PC-9 (cell line): ENCODE measurements around the gene UCMA. TPM values are rescaled to one million over a fixed set of nuclear protein-coding genes. Genes with fewer than 3 reads are reported as not detected.
"Not testable (repeated sequence)": the region's sequence is repeated elsewhere in the genome, so short reads cannot be mapped to it uniquely, and the experiment has no call there.

Experiments used
- BruUV-seq: library from RNA; stranded (reverse); fragments of 400-500 nt; replicated peaks from 2 replicates; lab custom pipeline; 2021; lab: Mats Ljungman, UMichigan
- CTCF ChIA-PET: fragments of 300-600 bp; sonication (Branson Sonifier 250); formaldehyde crosslinking; loops from one replicate; lab custom pipeline; 2022; ENCODE audit warnings: antibody characterized with exemption; lab: Charles Lee
- POLR2A ChIA-PET: fragments of 300-600 bp; sonication (Branson Sonifier 250); formaldehyde crosslinking; loops from one replicate; lab custom pipeline; 2022; ENCODE audit warnings: antibody characterized with exemption; ENCODE audit not compliant: unreplicated experiment; lab: Charles Lee
- DNase-seq, 2 experiments: peaks; one replicate each; pipeline versions ENCODE4 v3.0.0 to v3.0.0-alpha.2; 2015 to 2022; ENCODE audit warnings: mixed read lengths in 1 of 2
- H2AFZ ChIP-seq: fragments of 200-600 bp; sonication (generic); 2 replicates; pipeline ENCODE4 v1.8.1; 2017; ENCODE audit warnings: antibody characterized with exemption
- H3F3A ChIP-seq: fragments of 200-600 bp; sonication (generic); 2 replicates; pipeline ENCODE4 v1.8.1; 2017; ENCODE audit warnings: antibody characterized with exemption, mild to moderate bottlenecking, low read depth; ENCODE audit not compliant: insufficient read depth
- H3K27ac ChIP-seq: fragments of 200-600 bp; sonication (generic); 2 replicates; pipeline ENCODE4 v1.6.1; 2016; ENCODE audit warnings: mixed run types
- H3K27me3 ChIP-seq: fragments of 200-600 bp; sonication (generic); 2 replicates; pipeline ENCODE4 v1.6.1; 2016; ENCODE audit warnings: low read depth, mixed run types; ENCODE audit not compliant: insufficient read depth
- H3K36me3 ChIP-seq: fragments of 200-600 bp; sonication (generic); 2 replicates; pipeline ENCODE4 v1.6.1; 2016; ENCODE audit warnings: low read depth, mixed run types
- H3K4me1 ChIP-seq: fragments of 200-600 bp; sonication (generic); replicated peaks from 2 replicates; pipeline ENCODE4 v1.6.1; 2016; ENCODE audit warnings: mixed run types; ENCODE audit not compliant: insufficient read depth
- H3K4me2 ChIP-seq: fragments of 200-600 bp; sonication (generic); 2 replicates; pipeline ENCODE4 v1.6.1; 2017; ENCODE audit warnings: mixed run types
- H3K4me3 ChIP-seq: fragments of 200-600 bp; sonication (generic); 2 replicates; pipeline ENCODE4 v1.6.1; 2016; ENCODE audit warnings: mixed run types
- H3K79me2 ChIP-seq: fragments of 200-600 bp; sonication (generic); 2 replicates; pipeline ENCODE4 v1.6.1; 2017; ENCODE audit warnings: low read depth, mixed run types
- H3K9me2 ChIP-seq: fragments of 200-600 bp; sonication (generic); 2 replicates; pipeline ENCODE4 v1.8.1; 2017; ENCODE audit warnings: mild to moderate bottlenecking; ENCODE audit not compliant: insufficient read depth
- H3K9me3 ChIP-seq: fragments of 200-600 bp; sonication (generic); 2 replicates; pipeline ENCODE4 v1.8.1; 2016; ENCODE audit warnings: low read depth; ENCODE audit not compliant: insufficient read depth
- H4K20me1 ChIP-seq: fragments of 200-600 bp; sonication (generic); 2 replicates; pipeline ENCODE4 v1.8.1; 2017; ENCODE audit not compliant: insufficient read depth
- CTCF ChIP-seq: fragments of 200-600 bp; sonication (generic); conservative IDR thresholded peaks from 2 replicates; pipeline ENCODE4 v1.6.1; 2017; ENCODE audit warnings: mixed run types, antibody characterized with exemption, mild to moderate bottlenecking, moderate library complexity
- EZH2 ChIP-seq: fragments of 200-600 bp; sonication (generic); IDR thresholded peaks from 2 replicates; pipeline ENCODE4 v1.8.0; 2017; ENCODE audit warnings: antibody characterized with exemption, low read depth
- intact Hi-C: fragments of 100-400 bp; cut with micrococcal nuclease; formaldehyde crosslinking; loops from one replicate; pipeline ENCODE4 v1.10.0; 2022; ENCODE audit not compliant: unreplicated experiment
- total RNA-seq: library from RNA; stranded (reverse); gene quantifications from 2 replicates; pipeline ENCODE4 v1.2.3, GENCODE V29; 2021

Gene UCMA
- total RNA-seq, 1 experiment from 2014 or later = not detected

DNA sequence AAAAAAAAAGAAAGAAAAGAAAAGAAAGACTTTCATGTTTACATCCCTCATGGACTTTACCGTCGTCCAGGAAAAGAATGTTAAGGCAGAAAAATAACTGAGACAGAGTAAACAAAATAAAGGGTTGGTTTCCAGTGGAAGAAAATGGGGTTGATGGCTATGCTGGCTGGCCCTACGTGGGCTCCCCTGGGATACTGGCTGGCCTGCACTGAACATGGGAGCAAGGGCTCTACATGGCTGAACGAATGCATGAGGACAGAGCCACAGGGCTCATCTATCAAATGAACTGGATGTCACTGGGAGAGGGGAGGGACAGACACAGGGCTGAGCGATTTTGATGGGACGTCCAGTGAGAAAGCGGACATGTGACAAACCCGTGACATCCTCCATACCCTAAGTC lies 2.5 kb upstream of the UCMA start:
- Histone ChIP-seq H2AFZ (no peak overlapping the region), H4K20me1 (no peaks in the 10 kb centered on the region), H3F3A (no peaks in the 10 kb centered on the region), H3K36me3 (no peaks in the 10 kb centered on the region), H3K27ac (no peak overlapping the region), H3K4me1 (no peaks in the 10 kb centered on the region), H3K27me3 (no peaks in the 10 kb centered on the region), H3K9me3 (no peaks in the 10 kb centered on the region), H3K4me3 (no peak overlapping the region), H3K4me2 (no peak overlapping the region), H3K79me2 (no peaks in the 10 kb centered on the region), H3K9me2 (no peaks in the 10 kb centered on the region)
- intact Hi-C loops = no loop called here
- ChIA-PET POLR2A (no interaction called here), CTCF (no interaction called here)
- no peak for DNase-seq
- TF ChIP-seq EZH2 (no peak), CTCF (no peak)
- BruUV-seq = no TSS peak

DNA sequence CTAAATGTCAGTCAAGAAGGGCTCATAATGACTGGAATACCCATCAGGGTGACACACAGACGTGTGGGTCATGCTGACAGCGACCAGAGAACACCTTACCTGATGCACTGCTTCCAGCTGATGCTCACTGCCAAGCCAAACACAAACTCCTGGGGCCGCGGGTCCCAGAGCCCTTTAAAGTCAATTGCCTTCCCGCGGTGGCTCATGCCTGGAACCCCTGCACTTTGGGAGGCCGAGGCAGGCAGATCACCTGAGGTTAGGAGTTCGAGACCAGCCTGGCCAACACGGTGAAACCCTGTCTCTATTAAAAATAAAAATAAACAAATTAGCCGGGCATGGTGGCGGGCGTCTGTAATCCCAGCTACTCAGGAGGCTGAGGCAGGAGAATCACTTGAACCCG lies 562 bp upstream of the UCMA start:
- H2AFZ ChIP-seq, H3K27ac ChIP-seq, H3K36me3 ChIP-seq, POLR2A ChIA-PET, BruUV-seq, CTCF ChIA-PET, H3K4me1 ChIP-seq, H4K20me1 ChIP-seq, H3K79me2 ChIP-seq, H3K9me2 ChIP-seq, DNase-seq, H3F3A ChIP-seq, H3K4me2 ChIP-seq, intact Hi-C loops, H3K27me3 ChIP-seq, H3K4me3 ChIP-seq, H3K9me3 ChIP-seq: not testable (repeated sequence)

- Histone ChIP-seq H3K9me2 (no peaks in the 10 kb centered on the region), H2AFZ (no peak overlapping the region), H3K4me3 (no peak overlapping the region), H3K27ac (no peak overlapping the region), H3F3A (no peaks in the 10 kb centered on the region), H3K4me1 (no peaks in the 10 kb centered on the region), H3K9me3 (no peaks in the 10 kb centered on the region), H4K20me1 (no peaks in the 10 kb centered on the region), H3K79me2 (no peaks in the 10 kb centered on the region), H3K27me3 (no peaks in the 10 kb centered on the region), H3K4me2 (no peak overlapping the region), H3K36me3 (no peaks in the 10 kb centered on the region)
- TF ChIP-seq EZH2 (no peak), CTCF (no peak)
- ChIA-PET CTCF (no interaction called here), POLR2A (no interaction called here)
- intact Hi-C loops = no loop called here
- no peak for DNase-seq
- BruUV-seq = no TSS peak
These were observed 816 bp downstream of the UCMA start for GRCh38 chr10:13233358-13233757.

- Histone ChIP-seq H3K27me3 (no peaks in the 10 kb centered on the region), H3K9me3 (no peaks in the 10 kb centered on the region), H3K79me2 (no peaks in the 10 kb centered on the region), H2AFZ (no peak overlapping the region), H3K27ac (no peak overlapping the region), H3K36me3 (no peaks in the 10 kb centered on the region), H3K4me3 (no peak overlapping the region), H3K4me1 (no peaks in the 10 kb centered on the region), H3K9me2 (no peaks in the 10 kb centered on the region), H3F3A (no peaks in the 10 kb centered on the region), H4K20me1 (no peaks in the 10 kb centered on the region), H3K4me2 (no peak overlapping the region)
- POLR2A ChIA-PET = no interaction called here
- no peak for DNase-seq
- TF ChIP-seq CTCF (no peak), EZH2 (no peak)
- BruUV-seq = no TSS peak
- CTCF ChIA-PET = no interaction called here
- intact Hi-C loops = no loop called here
These were observed 2.4 kb downstream of the UCMA start for GRCh38 chr10:13231808-13232207.
